BJ (cell line): ENCODE data around the gene PDGFD. TPM values are rescaled to one million over a fixed set of nuclear protein-coding genes. Genes with fewer than 3 reads are reported as not detected.
"Not testable (repeated sequence)": the region's sequence is repeated elsewhere in the genome, so short reads cannot be mapped to it uniquely, and the experiment has no call there.

Experiments
- CTCF ChIA-PET: fragments of 350-600 bp; formaldehyde crosslinking; extraction: SDS; loops from one replicate; lab custom pipeline; 2021; ENCODE audit warnings: antibody characterized with exemption, inconsistent platforms; lab: Yijun Ruan, JAX
- POLR2A ChIA-PET: fragments of 300-600 bp; sonication (Branson Sonifier 250); formaldehyde crosslinking; extraction: SDS; loops from one replicate; lab custom pipeline; 2021; ENCODE audit warnings: antibody characterized with exemption; lab: Charles Lee
- DNase-seq: peaks from one replicate; pipeline ENCODE4 v3.0.0-alpha.2; 2011; ENCODE audit warnings: low read depth
- H3K27me3 ChIP-seq: 2 replicates; pipeline ENCODE4 v1.6.0; 2011; ENCODE audit warnings: low read length; ENCODE audit not compliant: control insufficient read depth, insufficient read depth
- H3K36me3 ChIP-seq: 2 replicates; pipeline ENCODE4 v1.5.1; 2011; ENCODE audit warnings: low read length; ENCODE audit not compliant: control insufficient read depth, insufficient read depth
- H3K4me3 ChIP-seq: 2 replicates; pipeline ENCODE4 v1.5.1; 2011; ENCODE audit warnings: low read depth, mild to moderate bottlenecking, control low read depth, low read length
- CTCF ChIP-seq: IDR thresholded peaks from 2 replicates; pipeline ENCODE4 v1.5.1; 2011; ENCODE audit warnings: low read depth, mild to moderate bottlenecking, control low read depth, inconsistent platforms, low read length, moderate library complexity; ENCODE audit not compliant: insufficient read depth
- polyA plus RNA-seq: library from polyadenylated mRNA; depleted of rRNA; stranded (reverse); fragments of >200 nt; gene quantifications from 2 replicates; pipeline ENCODE4 v1.2.3, GENCODE V29; 2011

Gene PDGFD
- polyA plus RNA-seq, 1 experiment = 0.72 TPM

DNA sequence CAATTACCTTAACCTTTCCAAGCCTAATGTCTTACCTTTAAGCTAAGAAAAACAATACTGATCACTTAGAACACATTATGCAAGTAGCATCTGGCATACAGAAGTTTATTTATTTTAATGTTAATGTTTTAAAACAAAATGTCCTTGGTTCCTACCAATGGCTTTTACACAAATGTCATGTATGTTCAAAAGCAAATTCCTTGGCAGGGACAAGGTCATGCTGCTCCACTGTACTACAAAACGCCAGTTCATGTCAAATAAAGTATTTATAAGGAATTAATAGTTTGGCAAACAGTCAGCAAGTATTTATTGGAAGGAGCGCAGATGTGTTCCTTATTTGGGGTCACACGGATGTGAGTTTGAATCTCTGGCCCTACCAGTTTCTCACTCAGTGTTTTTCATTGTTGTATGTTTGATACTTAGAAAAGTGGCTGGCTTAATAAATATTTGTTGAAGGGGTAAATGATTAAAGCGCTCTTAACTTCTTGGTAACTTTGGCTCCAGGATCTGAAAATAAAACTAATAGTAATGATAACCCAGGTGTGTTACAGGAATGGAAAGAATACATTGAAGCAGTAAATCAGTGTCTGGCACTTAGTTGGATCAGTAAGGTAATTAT lies 108.9 kb downstream of the PDGFD start:
- DNase-seq = no peak
- H3K4me3 ChIP-seq = no peak overlapping the region
- no peak for TF ChIP-seq CTCF
- ChIA-PET POLR2A (no interaction called here), CTCF (no interaction called here)
- H3K36me3 ChIP-seq = no peaks in the 10 kb centered on the region
- H3K27me3 ChIP-seq = no peaks in the 10 kb centered on the region

DNA sequence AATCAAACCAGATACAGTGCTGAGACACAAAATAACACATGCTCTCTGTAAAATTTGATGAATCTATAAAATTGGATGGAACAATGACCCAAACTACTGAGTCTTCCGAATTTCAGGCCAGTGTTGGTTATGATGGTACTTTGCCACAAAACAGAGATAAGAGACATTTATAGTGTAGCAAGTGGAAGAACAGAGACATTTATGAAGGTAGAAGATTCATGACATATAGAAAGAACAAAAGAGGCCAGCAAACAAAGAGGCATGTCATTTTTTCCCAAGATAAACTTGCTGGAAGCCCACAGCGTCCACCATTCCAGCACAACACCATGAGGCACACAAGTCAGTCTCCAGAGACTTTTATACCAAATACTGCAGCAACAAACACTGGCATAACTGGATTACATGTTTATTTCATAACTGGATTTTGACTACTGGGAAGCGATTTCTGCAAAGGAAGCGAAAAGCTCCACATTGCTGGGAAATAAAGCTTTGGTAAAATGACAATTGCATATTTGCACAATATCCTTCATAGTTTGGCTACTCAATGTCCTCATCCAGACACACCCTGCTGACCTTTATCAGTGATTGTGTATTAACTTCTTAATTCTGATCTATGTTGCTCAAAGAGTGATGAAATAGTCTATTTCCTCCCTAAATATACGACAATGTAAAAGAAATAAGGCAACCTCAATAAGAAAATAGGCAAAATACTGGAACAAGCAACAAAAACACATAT lies 110.0 kb downstream of the PDGFD start:
- TF ChIP-seq CTCF = no peak
- Histone ChIP-seq H3K27me3 (no peaks in the 10 kb centered on the region), H3K4me3 (no peak overlapping the region), H3K36me3 (no peaks in the 10 kb centered on the region)
- ChIA-PET POLR2A (no interaction called here), CTCF (no interaction called here)
- DNase-seq = no peak

DNA sequence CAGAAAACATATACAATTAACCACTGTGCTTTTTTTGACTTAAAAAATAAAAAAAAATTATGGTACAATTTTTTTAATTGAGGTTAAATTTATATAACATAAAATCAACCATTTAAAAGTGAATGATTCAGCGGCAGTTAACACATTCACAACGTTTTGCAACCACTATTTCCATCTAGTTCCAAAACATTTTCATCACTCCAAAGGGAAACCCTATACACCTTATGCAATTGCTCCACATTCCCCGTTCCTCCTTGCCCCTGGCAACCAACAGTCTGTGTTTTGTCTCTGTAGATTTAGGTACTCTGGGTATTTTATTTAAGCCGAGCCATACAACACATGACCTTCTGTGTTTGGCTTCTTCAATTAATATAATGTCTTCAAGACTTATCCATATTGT lies 112.2 kb downstream of the PDGFD start:
- no peak for TF ChIP-seq CTCF
- H3K36me3 ChIP-seq = no peaks in the 10 kb centered on the region
- no peaks in the 10 kb centered on the region for H3K27me3 ChIP-seq
- H3K4me3 ChIP-seq = no peak overlapping the region
- ChIA-PET CTCF (no interaction called here), POLR2A (no interaction called here)
- no peak for DNase-seq

GRCh38 chr11:104049116-104049515 lies 114.8 kb downstream of the PDGFD start:
- Histone ChIP-seq H3K27me3 (no peaks in the 10 kb centered on the region), H3K36me3 (no peaks in the 10 kb centered on the region), H3K4me3 (no peak overlapping the region)
- no peak for TF ChIP-seq CTCF
- DNase-seq = no peak
- POLR2A ChIA-PET = no interaction called here
- CTCF ChIA-PET = no interaction called here

DNA sequence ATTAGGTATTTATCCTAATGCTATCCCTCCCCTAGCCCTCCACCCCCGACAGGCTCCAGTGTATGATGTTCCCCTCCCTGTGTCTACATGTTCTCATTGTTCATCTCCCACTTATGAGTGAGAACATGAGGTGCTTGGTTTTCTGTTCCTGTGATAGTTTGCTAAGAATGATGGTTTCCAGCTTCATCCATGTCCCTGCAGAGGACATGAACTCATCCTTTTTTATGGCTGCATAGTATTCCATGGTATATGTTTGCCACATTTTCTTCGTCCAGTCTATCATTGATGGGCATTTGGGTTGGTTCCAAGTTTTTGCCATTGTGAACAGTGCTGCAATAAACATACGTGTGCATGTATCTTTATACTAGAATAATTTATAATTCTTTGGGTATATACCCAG lies 117.1 kb downstream of the PDGFD start:
- H3K4me3 ChIP-seq, H3K27me3 ChIP-seq, CTCF ChIA-PET, H3K36me3 ChIP-seq, POLR2A ChIA-PET, DNase-seq: not testable (repeated sequence)
